A549 (cell line): Measurements from ENCODE around the gene TBC1D10B. TPM values are rescaled to one million over a fixed set of nuclear protein-coding genes. Genes with fewer than 3 reads are reported as not detected.

Experiments
- ATAC-seq, 2 experiments: fragments of 200-7000 bp in 1 of 2; fragments of >200 bp in 1 of 2; cut with Nextera tagmentation in 1 of 2; cut with Tn5 transposase in 1 of 2; 3 replicates each; pipeline versions ENCODE4 v1.8.0 to v1.9.1; 2018 to 2020; ENCODE audit warnings: mild to moderate bottlenecking in 1 of 2, moderate library complexity in 1 of 2
- CTCF ChIA-PET: fragments of 300-600 bp; sonication (Branson Sonifier 250); formaldehyde crosslinking; extraction: SDS; loops from one replicate; lab custom pipeline; 2021; ENCODE audit warnings: antibody characterized with exemption, inconsistent platforms; lab: Yijun Ruan, JAX
- POLR2A ChIA-PET: fragments of 350-600 bp; formaldehyde crosslinking; extraction: SDS; loops from one replicate; lab custom pipeline; 2021; ENCODE audit warnings: antibody characterized with exemption, inconsistent platforms; lab: Yijun Ruan, JAX
- DNase-seq, 2 experiments: peaks; one replicate each; pipeline versions ENCODE4 v3.0.0 to v3.0.0-alpha.2; 2011 to 2016; ENCODE audit warnings: low read depth in 1 of 2, low spot score in 1 of 2
- FAIRE-seq: peaks from 2 replicates; lab custom pipeline; 2011; peaks lifted over from hg19 to GRCh38; lab: Jason Lieb, UNC
- H3K27ac ChIP-seq, 2 experiments: fragments of >200 bp; sonication (Bioruptor Twin); formaldehyde crosslinking; 3 replicates each; pipeline ENCODE4 v1.5.1; 2016 to 2017
- H3K4me1 ChIP-seq: fragments of >200 bp; sonication (Bioruptor Twin); formaldehyde crosslinking; 3 replicates; pipeline ENCODE4 v1.6.1; 2016
- H3K4me2 ChIP-seq: fragments of >200 bp; sonication (Bioruptor Twin); formaldehyde crosslinking; 3 replicates; pipeline ENCODE4 v1.6.1; 2016
- H3K4me3 ChIP-seq: fragments of >200 bp; sonication (Bioruptor Twin); formaldehyde crosslinking; 3 replicates; pipeline ENCODE4 v1.5.1; 2016
- H3K9me3 ChIP-seq: fragments of >200 bp; sonication (Bioruptor Twin); formaldehyde crosslinking; 3 replicates; pipeline ENCODE4 v1.6.1; 2016
- CEBPB ChIP-seq, 2 experiments: fragments of >200 bp in 1 of 2; sonication (Bioruptor Twin) in 1 of 2; formaldehyde crosslinking in 1 of 2; IDR thresholded peaks; 2 replicates each; pipeline ENCODE4 v1.6.1; 2012 to 2016
- CHD2 ChIP-seq: fragments of 150-350 bp; IDR thresholded peaks from 2 replicates; pipeline ENCODE4 v1.6.1; 2014; ENCODE audit warnings: low read length; ENCODE audit not compliant: partially characterized antibody
- EHMT2 ChIP-seq: fragments of 200-600 bp; sonication (generic); IDR thresholded peaks from 2 replicates; pipeline ENCODE4 v1.6.1; 2016; ENCODE audit warnings: antibody characterized with exemption, low read depth, mild to moderate bottlenecking, moderate library complexity
- ESRRA ChIP-seq: fragments of 150-350 bp; IDR thresholded peaks from 2 replicates; pipeline ENCODE4 v1.6.1; 2014; ENCODE audit warnings: mild to moderate bottlenecking, low read length, borderline replicate concordance
- FOXS1 ChIP-seq: fragments of 250-450 bp; sonication (Bioruptor Pico); IDR thresholded peaks from 2 replicates; pipeline ENCODE4 v1.5.0; 2020; ENCODE audit warnings: mild to moderate bottlenecking, moderate library complexity
- GATA3 ChIP-seq: IDR thresholded peaks from 2 replicates; pipeline ENCODE4 v1.6.1; 2012; ENCODE audit warnings: borderline replicate concordance
- HOXA7 ChIP-seq: fragments of 250-450 bp; sonication (Bioruptor Pico); IDR thresholded peaks from 2 replicates; pipeline ENCODE4 v1.5.0; 2020; ENCODE audit warnings: mild to moderate bottlenecking, moderate library complexity
- MAZ ChIP-seq: fragments of 150-350 bp; IDR thresholded peaks from 2 replicates; pipeline ENCODE4 v1.6.1; 2014; ENCODE audit warnings: antibody characterized with exemption, low read depth, low read length, borderline replicate concordance
- NPAS2 ChIP-seq: fragments of 250-450 bp; sonication (Bioruptor Pico); IDR thresholded peaks from 2 replicates; pipeline ENCODE4 v1.8.0; 2022; ENCODE audit warnings: mild to moderate bottlenecking, moderate library complexity, borderline replicate concordance
- PHF8 ChIP-seq: fragments of 200-600 bp; sonication (generic); IDR thresholded peaks from 2 replicates; pipeline ENCODE4 v1.6.1; 2016; ENCODE audit warnings: low read depth, mild to moderate bottlenecking, antibody characterized with exemption, moderate library complexity, borderline replicate concordance
- POLR2A ChIP-seq: IDR thresholded peaks from 2 replicates; pipeline ENCODE4 v1.6.1; 2012; ENCODE audit warnings: mild to moderate bottlenecking, low read length
- POLR2AphosphoS2 ChIP-seq: conservative IDR thresholded peaks from 2 replicates; pipeline ENCODE4 v1.6.1; 2012; ENCODE audit warnings: low read length, improper control_type of control experiment, inconsistent platforms
- REST ChIP-seq: fragments of 200-600 bp; sonication (generic); IDR thresholded peaks from 2 replicates; pipeline ENCODE4 v1.6.1; 2016; ENCODE audit warnings: antibody characterized with exemption, mild to moderate bottlenecking, moderate library complexity
- RFX5 ChIP-seq: fragments of 450-650 bp; IDR thresholded peaks from 2 replicates; pipeline ENCODE4 v1.7.1; 2014; ENCODE audit warnings: antibody characterized with exemption, mild to moderate bottlenecking, moderate library complexity
- TP53 ChIP-seq: fragments of 250-450 bp; sonication (Bioruptor Pico); IDR thresholded peaks from 2 replicates; pipeline ENCODE4 v1.5.0; 2021; ENCODE audit warnings: mild to moderate bottlenecking, moderate library complexity
- USF2 ChIP-seq: fragments of 450-650 bp; IDR thresholded peaks from 2 replicates; pipeline ENCODE4 v1.6.1; 2014; ENCODE audit warnings: antibody characterized with exemption
- ZFP36 ChIP-seq: fragments of 450-650 bp; IDR thresholded peaks from 2 replicates; pipeline ENCODE4 v1.6.1; 2014; ENCODE audit warnings: borderline replicate concordance; ENCODE audit not compliant: partially characterized antibody
- ZNF302 ChIP-seq: fragments of 250-450 bp; sonication (Bioruptor Pico); IDR thresholded peaks from 2 replicates; pipeline ENCODE4 v1.9.0; 2021; ENCODE audit warnings: inconsistent platforms, mild to moderate bottlenecking, moderate library complexity
- ZSCAN20 ChIP-seq: fragments of 250-450 bp; sonication (Bioruptor Pico); IDR thresholded peaks from 2 replicates; pipeline ENCODE4 v1.8.0; 2022; ENCODE audit warnings: mild to moderate bottlenecking, moderate library complexity
- WGBS: methylation state at CpG from one replicate; pipeline ENCODE4 v1.1.6; 2017; ENCODE audit errors: missing lambda C conversion rate; 5-methylcytosine and 5-hydroxymethylcytosine counted together
- polyA plus RNA-seq, 4 experiments: library from polyadenylated mRNA; depleted of rRNA in 3 of 4; stranded (reverse); fragments of >200 nt; fragmentation: RNase III in 1 of 4; extraction: RNeasy Plus Mini Kit Qiagen cat#74134 plus additional on column Dnase treatment in 1 of 4; gene quantifications; 2 replicates in 3 of 4; 3 replicates in 1 of 4; pipeline ENCODE4 v1.2.3, GENCODE V29; 2011 to 2017
- TF ChIP-seq, protein P1 (sequence below): fragments of 150-350 bp; IDR thresholded peaks from 2 replicates; pipeline ENCODE4 v1.6.1; 2014; ENCODE audit warnings: low read depth, mild to moderate bottlenecking, low read length
- TF ChIP-seq, protein P2 (sequence below): IDR thresholded peaks from 2 replicates; pipeline ENCODE4 v1.6.1; 2012

Gene TBC1D10B
- polyA plus RNA-seq, 2 of the 4 experiments (the other 2 are of a cell fraction), result 10.9 to 23.2 TPM

- TF ChIP-seq, protein P1, sequence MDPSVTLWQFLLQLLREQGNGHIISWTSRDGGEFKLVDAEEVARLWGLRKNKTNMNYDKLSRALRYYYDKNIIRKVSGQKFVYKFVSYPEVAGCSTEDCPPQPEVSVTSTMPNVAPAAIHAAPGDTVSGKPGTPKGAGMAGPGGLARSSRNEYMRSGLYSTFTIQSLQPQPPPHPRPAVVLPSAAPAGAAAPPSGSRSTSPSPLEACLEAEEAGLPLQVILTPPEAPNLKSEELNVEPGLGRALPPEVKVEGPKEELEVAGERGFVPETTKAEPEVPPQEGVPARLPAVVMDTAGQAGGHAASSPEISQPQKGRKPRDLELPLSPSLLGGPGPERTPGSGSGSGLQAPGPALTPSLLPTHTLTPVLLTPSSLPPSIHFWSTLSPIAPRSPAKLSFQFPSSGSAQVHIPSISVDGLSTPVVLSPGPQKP, result no peak
- TF ChIP-seq PHF8 (no peak), USF2 (no peak), POLR2AphosphoS2 (no peak), FOXS1 (CRISPR knock-in tag) (no peak)
- POLR2A ChIA-PET, result interaction anchor here (0.6 kb wide), 1 partner anchor 291 kb away, joined by 3 read pairs; the partner anchor contains the start of gene ALDOA
- DNase-seq (no peak), ATAC-seq (no peak), FAIRE-seq (no peak)
- H3K4me3 ChIP-seq, result peak overlapping the region; percentile 70
- CTCF ChIA-PET, result interaction anchor here (1.2 to 2.7 kb wide), 5 partner anchors 11 to 53 kb away, joined by 4 to 10 read pairs (median 6); no protein-coding TSS in a partner anchor
- WGBS, result 90% methylated on average over 10 of the region's 12 CpGs
- peak overlapping the region; percentile 87 to 96 for H3K27ac ChIP-seq
- no peaks in the 10 kb centered on the region for H3K9me3 ChIP-seq
- H3K4me2 ChIP-seq, result peak overlapping the region; percentile 72
- H3K4me1 ChIP-seq, result peaks cover 46% of the 10 kb centered on the region
Observed at GRCh38 chr16:30356401-30357084, 13.8 kb downstream of the TBC1D10B start.

DNA sequence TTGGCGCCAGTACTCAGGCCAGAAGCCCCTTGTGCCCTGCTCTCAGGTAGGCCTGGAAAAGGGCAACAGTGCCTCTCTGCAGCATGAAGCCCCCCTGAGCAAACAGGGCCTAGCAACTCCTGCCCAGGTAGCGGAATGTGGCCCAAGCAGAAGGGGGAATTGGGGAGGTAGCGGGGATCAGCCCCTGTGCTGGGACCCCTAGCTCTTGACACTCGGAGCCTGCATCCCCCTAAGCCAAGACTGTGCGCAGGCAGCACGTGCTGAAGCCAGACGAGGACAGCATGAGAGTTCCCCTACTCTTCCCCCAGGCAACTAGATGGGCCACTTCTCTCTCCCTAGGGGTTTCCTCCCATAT, 14.4 kb downstream of the TBC1D10B start:
- no peak for TF ChIP-seq EHMT2
- TF ChIP-seq, protein P2, sequence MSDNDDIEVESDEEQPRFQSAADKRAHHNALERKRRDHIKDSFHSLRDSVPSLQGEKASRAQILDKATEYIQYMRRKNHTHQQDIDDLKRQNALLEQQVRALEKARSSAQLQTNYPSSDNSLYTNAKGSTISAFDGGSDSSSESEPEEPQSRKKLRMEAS, result peak; percentile 16; the same call in 1 of the 2 replicates
- 0 out of 2 replicates have a peak, but pooled peaks have one; percentile 30 for TF ChIP-seq POLR2A
- FAIRE-seq (no peak), ATAC-seq (no peak), DNase-seq (no peak)
- Histone ChIP-seq H3K4me2 (peak overlapping the region; percentile 72), H3K4me3 (peak overlapping the region; percentile 70), H3K4me1 (peaks cover 50% of the 10 kb centered on the region), H3K9me3 (no peaks in the 10 kb centered on the region), H3K27ac (peak overlapping the region; percentile 87 to 96)
- WGBS, result 74% methylated on average over 6 of the region's 7 CpGs
- POLR2A ChIA-PET, result interaction anchor here (0.6 to 2.2 kb wide), 2 partner anchors 15 to 212 kb away, joined by 4 to 17 read pairs; partner anchors contain the start of gene TBC1D10B
- CTCF ChIA-PET, result interaction anchor here (1.0 to 2.7 kb wide), 3 partner anchors 13 to 51 kb away, joined by 3 to 10 read pairs (median 4); partner anchors contain the start of gene ZNF771

DNA sequence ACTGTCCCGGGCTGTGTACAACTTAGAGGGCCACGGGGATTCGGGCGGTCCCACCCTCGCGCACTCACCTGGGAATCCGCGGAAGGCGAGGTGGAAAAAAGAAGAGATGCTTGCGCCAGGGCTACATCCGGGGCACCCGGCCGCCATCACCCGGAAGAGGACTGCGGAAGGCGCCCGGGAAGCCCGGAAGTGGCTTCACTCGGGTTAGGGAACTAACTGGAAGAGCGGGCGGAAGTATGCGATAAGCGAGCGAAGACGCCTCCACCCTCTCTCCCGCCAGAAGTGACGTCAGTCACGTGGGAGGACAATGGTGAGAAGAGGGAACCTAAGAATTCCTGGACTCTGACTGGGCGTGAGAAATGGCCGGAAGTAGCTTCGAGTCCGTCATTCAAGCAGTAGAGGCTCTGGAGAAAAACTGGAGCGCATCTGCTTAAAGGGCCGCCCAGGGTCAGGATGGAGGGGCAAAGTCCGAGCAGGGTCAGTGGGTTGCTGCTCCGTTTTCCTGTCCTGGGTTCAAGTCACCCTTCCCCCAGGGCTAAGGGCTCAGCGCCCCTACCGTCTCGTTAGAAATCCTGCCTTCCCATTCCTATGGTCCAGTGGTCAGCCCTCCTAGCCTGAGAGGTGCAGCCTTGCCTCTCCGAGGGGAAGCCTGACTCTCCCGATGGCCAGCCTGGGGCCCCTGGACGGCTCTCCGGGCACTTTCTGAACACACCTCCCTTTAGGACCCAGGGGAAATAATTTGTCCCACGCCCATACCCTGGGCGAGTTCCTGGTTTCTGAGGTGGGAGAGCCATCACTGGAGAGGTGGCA, 14.9 kb downstream of the TBC1D10B start, which contains the start of gene CD2BP2:
Gene CD2BP2 (minus strand): TSS at position 165 of the 810 bp plus-strand sequence. CDS start 627 bp downstream, outside the sequence.
- H3K4me2 ChIP-seq, result peak within 1 kb of the TSS; percentile 72
- H3K27ac ChIP-seq, result peak within 1 kb of the TSS; percentile 87 to 96
- ChIA-PET CTCF (interaction anchor here (0.8 to 2.7 kb wide), 5 partner anchors 12 to 54 kb away, joined by 3 to 10 read pairs (median 3); partner anchors contain the start of genes TBC1D10B and ZNF771), POLR2A (interaction anchor here (0.6 to 2.2 kb wide), 3 partner anchors 16 to 213 kb away, joined by 3 to 17 read pairs (median 4); partner anchors contain the start of gene TBC1D10B)
- WGBS, result under 1% methylated on average over 43 of the region's 45 CpGs
- DNase-seq (peak; percentile 95 to 100), FAIRE-seq (peak; percentile 82), ATAC-seq (peak; percentile 85 to 91)
- peak within 1 kb of the TSS; percentile 70 for H3K4me3 ChIP-seq
- H3K4me1 ChIP-seq, result peaks cover 50% of the 10 kb centered on the region
- no peaks in the 10 kb centered on the region for H3K9me3 ChIP-seq
- TF ChIP-seq USF2 (peak; percentile 94), HOXA7 (CRISPR knock-in tag) (peak; percentile 72; the same call in 1 of the 2 replicates), NPAS2 (CRISPR knock-in tag) (no peak), FOXS1 (CRISPR knock-in tag) (no peak), CHD2 (no peak), REST (no peak), GATA3 (no peak), POLR2AphosphoS2 (no peak), CEBPB (IDR thresholded peaks at IDR 0.05) (peak in 1 of 2 experiments; percentile 51; a peak in 1 of 4 replicates), ZFP36 (no peak), ZNF302 (no peak), RFX5 (0 out of 2 replicates have a peak, but pooled peaks have one; percentile 13), EHMT2 (no peak), TP53 (CRISPR knock-in tag) (peak; percentile 82; the same call in 1 of the 2 replicates), POLR2A (0 out of 2 replicates have a peak, but pooled peaks have one; percentile 31), ZSCAN20 (CRISPR knock-in tag) (no peak), PHF8 (peak; percentile 61; the same call in 1 of the 2 replicates), MAZ (0 out of 2 replicates have a peak, but pooled peaks have one; percentile 1), ESRRA (no peak)
